GM12892 (cell line): ENCODE data around the gene FBXO48.

Experiments
- POLR2A ChIP-seq: IDR thresholded peaks from 2 replicates; pipeline ENCODE4 v1.6.1; 2011; ENCODE audit warnings: low read depth, low read length, control low read depth
- TAF1 ChIP-seq: IDR thresholded peaks from 2 replicates; pipeline ENCODE4 v1.6.1; 2011; ENCODE audit warnings: low read depth, mild to moderate bottlenecking, control low read depth, low read length, borderline replicate concordance

- no peak for TF ChIP-seq POLR2A
- TF ChIP-seq TAF1: no peak
Observed at GRCh38 chr2:68514316-68514929, 47.3 kb upstream of the FBXO48 start.
